Measurements from ENCODE around the gene CBARP.

CBARP gene

GRCh38 chr19:1243768-1244692, 6.2 kb upstream of the CBARP start:
- no peak for DNase-seq (ENCODE audit: low read depth)
- no peak overlapping the region for H3K4me3 ChIP-seq (ENCODE audit: low read depth, low read length)

GRCh38 chr19:1241417-1242095, 3.8 kb upstream of the CBARP start, which contains the start of gene ATP5F1D:
Gene ATP5F1D (plus strand): TSS chr19:1241751. CDS start chr19:1241851, 100 bp downstream.
- DNase-seq (ENCODE audit: low read depth) = peak; percentile 85
- H3K4me3 ChIP-seq (ENCODE audit: low read depth, low read length) = peak within 1 kb of the TSS; percentile 76

GRCh38 chr19:1240925-1241324, 3.1 kb upstream of the CBARP start:
- DNase-seq (ENCODE audit: low read depth) = no peak
- H3K4me3 ChIP-seq (ENCODE audit: low read depth, low read length) = peak overlapping the region; percentile 76

GRCh38 chr19:1239796-1240737, 2.3 kb upstream of the CBARP start:
- peak overlapping the region; percentile 39 for H3K4me3 ChIP-seq (ENCODE audit: low read depth, low read length)
- DNase-seq (ENCODE audit: low read depth) = peak; percentile 68

- DNase-seq (ENCODE audit: low read depth) = no peak
- no peak overlapping the region for H3K4me3 ChIP-seq (ENCODE audit: low read depth, low read length)
Measured at GRCh38 chr19:1239420-1239795, 1.6 kb upstream of the CBARP start.

GRCh38 chr19:1238369-1239303, 831 bp upstream of the CBARP start:
- peak overlapping the region; percentile 38 for H3K4me3 ChIP-seq (ENCODE audit: low read depth, low read length)
- DNase-seq (ENCODE audit: low read depth) = no peak

GRCh38 chr19:1237027-1237659, 662 bp downstream of the CBARP start:
- peak overlapping the region; percentile 67 for H3K4me3 ChIP-seq (ENCODE audit: low read depth, low read length)
- no peak for DNase-seq (ENCODE audit: low read depth)

- H3K4me3 ChIP-seq (ENCODE audit: low read depth, low read length) = peak overlapping the region; percentile 67
- no peak for DNase-seq (ENCODE audit: low read depth)
Measured at GRCh38 chr19:1236576-1236975, 1.2 kb downstream of the CBARP start.

GRCh38 chr19:1235625-1236538, 1.9 kb downstream of the CBARP start:
- no peak for DNase-seq (ENCODE audit: low read depth)
- H3K4me3 ChIP-seq (ENCODE audit: low read depth, low read length) = peak overlapping the region; percentile 67

- no peak overlapping the region for H3K4me3 ChIP-seq (ENCODE audit: low read depth, low read length)
- no peak for DNase-seq (ENCODE audit: low read depth)
Measured at GRCh38 chr19:1234955-1235380, 2.8 kb downstream of the CBARP start.

GRCh38 chr19:1234051-1234954, 3.5 kb downstream of the CBARP start:
- DNase-seq (ENCODE audit: low read depth) = no peak
- no peak overlapping the region for H3K4me3 ChIP-seq (ENCODE audit: low read depth, low read length)

- H3K4me3 ChIP-seq (ENCODE audit: low read depth, low read length) = no peak overlapping the region
- no peak for DNase-seq (ENCODE audit: low read depth)
Measured at GRCh38 chr19:1233115-1233667, 4.6 kb downstream of the CBARP start.

GRCh38 chr19:1232652-1233072, 5.1 kb downstream of the CBARP start:
- no peak for DNase-seq (ENCODE audit: low read depth)
- H3K4me3 ChIP-seq (ENCODE audit: low read depth, low read length) = no peak overlapping the region

GRCh38 chr19:1231729-1232637, 5.8 kb downstream of the CBARP start:
- no peak for DNase-seq (ENCODE audit: low read depth)
- no peak overlapping the region for H3K4me3 ChIP-seq (ENCODE audit: low read depth, low read length)
